Left lobe of liver (tissue), 2 donors: ENCODE results near the gene SLC5A1. TPM values are rescaled to one million over a fixed set of nuclear protein-coding genes. Genes with fewer than 3 reads are reported as not detected.
A peak's percentile ranks its signal among the peaks of the same experiment; 100 is the strongest.
"Not testable (repeated sequence)": the region's sequence is repeated elsewhere in the genome, so short reads cannot be mapped to it uniquely, and the experiment has no call there.

Experiments
- ATAC-seq: fragments of 200-7000 bp; cut with Tn5 transposase; one replicate; pipeline ENCODE4 v1.9.1; 2020; ENCODE audit warnings: mild to moderate bottlenecking, moderate library complexity
- DNase-seq: peaks from one replicate; pipeline ENCODE4 v3.0.0-alpha.2; 2020; ENCODE audit warnings: low spot score
- total RNA-seq: library from RNA; stranded (reverse); gene quantifications from one replicate; pipeline ENCODE4 v1.2.1, GENCODE V29; 2021
- donor health status: DM: no; HTN: no; CAD: no; lungs with moderate emphysema.
- donor health status: DM: no; HTN: yes; CAD: no.

Gene SLC5A1
- total RNA-seq, 1 donor from 2014 or later = 1.9 TPM

DNA sequence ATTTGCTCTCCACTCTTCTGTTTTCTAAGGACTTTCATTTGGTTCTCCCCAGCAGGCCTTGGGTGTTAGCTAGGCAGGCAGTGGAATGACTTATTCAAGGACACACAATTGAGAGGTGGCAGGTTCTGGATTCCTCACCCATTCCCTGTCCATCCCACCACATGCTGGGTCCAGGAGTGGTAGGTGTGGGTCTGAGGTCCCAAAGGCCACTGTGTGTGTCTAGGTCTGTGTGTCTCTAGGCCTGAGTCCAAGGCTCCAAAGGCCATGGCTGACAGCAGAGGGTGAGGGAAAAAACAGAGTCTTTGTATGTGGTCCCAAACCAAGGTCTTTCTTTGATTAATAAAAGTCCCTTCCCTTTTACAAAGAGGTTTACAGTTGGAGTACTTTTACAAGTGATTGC lies 40.8 kb downstream of the SLC5A1 start:
- peak; percentile 72 for ATAC-seq
- DNase-seq = peak; percentile 63

DNA sequence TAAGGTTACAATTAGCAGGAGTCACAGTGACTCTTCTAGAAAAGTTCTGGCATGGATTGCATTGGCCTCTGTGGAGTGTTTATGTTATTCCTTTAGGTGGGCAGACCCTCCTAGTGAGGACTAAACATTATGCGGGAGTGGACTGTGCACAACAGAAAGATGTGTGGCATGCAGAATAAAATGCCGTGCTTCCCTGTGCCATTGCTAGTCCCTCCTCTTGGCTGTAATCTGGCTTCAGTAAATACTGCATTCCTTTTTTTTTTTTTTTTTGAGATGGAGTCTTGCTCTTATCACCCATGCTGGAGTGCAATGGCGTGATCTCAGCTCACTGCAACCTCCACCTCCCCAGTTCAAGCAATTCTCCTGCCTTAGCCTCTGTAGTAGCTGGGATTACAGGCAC lies 45.0 kb downstream of the SLC5A1 start:
- DNase-seq (no peak), ATAC-seq (no peak)

DNA sequence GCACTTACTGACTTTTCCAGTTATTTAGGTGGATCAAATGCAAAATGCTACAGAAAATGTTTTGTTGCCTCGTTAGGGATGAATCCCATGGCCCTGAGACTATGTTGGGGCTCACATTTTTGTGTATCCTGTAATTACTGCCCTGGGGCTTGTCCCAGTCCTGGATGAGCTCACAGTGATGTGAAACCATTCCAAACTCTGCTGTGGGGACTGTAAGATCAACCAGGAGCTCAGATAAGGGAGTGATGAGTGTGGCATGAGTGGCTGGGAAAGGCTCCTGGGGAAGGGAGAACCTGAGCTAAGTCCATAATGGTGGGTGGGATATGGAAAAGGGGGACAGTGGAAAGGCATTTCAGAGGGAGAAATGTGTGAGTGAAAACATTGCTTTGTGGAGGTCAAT lies 54.0 kb downstream of the SLC5A1 start:
- ATAC-seq (no peak), DNase-seq (no peak)

DNA sequence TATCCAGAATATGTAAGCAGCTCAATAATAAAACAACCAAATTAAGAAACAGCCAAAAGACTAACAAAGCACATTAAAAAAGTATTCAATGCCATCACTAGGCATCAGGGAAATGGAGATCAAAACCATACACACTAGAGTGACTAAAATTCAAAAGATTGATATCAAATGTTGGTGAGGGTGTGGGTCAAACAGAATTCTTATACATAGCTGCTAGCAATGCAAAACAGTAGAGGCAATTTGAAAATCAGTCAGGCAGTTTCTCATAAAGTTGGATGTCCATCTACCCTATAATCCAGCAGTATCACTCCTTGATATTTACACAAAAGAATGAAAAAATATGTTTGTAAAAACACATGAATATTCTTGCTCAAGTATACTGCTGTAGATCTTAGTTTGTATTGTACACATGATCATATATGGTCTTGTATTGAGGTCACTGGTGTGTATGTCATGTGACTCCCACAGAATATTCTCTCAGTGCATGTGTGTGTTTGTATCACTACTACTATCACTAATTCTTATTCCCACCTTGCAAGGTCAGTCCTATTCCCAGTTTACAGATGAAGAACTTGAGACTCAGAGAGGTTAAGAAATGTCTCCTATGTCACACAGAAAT lies 54.9 kb downstream of the SLC5A1 start:
- DNase-seq (no peak), ATAC-seq (no peak)

DNA sequence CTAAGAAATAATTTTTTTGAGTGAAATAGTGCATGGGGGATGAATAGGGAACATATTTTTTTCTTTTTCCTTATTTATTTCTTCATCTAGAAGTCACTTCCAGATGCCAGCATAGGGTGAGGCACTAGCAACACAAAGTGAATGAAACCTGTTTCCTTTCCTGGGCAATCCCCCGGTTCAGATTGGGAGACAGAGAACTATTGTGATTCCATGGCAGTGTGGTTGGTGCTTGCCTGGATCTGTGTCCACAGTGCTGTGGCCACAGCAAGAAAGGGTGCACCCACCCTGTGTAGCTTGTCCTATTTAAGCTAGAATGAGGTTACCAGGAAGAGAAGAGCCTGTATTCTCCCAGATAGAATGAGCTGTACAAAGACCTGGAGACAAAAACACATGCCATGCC lies 57.6 kb downstream of the SLC5A1 start:
- ATAC-seq (no peak), DNase-seq (no peak)

DNA sequence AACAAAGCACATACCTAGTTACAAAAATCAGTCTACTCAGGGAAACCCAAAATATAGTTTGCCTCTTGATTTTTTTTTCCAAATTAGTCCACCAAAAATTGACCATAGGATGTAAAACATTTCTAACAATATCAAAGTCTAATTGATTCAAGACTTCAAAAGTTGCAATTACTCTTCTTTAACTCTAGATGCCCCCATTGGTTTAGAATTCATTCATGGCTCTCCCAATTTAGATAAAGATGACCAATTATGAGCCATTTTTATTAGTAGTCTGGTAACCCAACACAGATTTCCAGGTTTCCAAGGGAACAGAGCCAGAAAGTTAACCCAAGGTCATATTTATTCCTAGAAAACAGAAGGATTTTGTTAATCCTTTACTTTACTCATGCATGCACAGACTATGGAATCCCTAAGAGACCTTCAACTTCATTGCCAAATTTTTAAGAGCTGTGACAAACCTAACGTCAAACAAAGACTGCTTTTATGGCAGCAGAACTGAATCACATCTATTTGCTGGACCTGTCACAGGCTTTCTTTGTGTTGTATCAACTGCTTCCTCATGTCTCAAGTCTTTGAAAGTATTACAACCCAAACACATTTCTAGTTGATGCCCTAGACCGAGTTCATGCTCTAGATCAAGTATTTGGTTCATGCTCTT lies 60.7 kb downstream of the SLC5A1 start:
- DNase-seq (no peak), ATAC-seq (peak; percentile 44)

DNA sequence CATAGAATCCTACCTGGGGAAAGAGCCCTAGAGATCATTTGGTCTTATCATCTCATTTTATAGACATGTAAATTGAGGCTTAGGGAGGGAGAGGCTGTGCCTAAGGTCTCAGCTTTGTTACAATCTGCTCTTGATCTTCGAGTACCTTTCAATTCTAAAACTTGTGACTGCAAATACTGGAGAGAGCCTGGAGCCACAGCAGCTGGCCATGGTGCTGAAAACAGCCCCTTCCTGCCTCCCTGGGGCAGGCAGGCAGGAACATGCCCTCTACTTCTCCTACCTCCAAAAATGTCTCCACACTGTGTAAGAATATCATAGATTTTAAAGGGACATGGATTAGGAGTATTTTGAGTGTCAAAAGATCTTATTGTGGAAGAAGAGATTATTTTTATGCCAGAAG lies 63.9 kb downstream of the SLC5A1 start:
- DNase-seq (no peak), ATAC-seq (peak; percentile 52)

DNA sequence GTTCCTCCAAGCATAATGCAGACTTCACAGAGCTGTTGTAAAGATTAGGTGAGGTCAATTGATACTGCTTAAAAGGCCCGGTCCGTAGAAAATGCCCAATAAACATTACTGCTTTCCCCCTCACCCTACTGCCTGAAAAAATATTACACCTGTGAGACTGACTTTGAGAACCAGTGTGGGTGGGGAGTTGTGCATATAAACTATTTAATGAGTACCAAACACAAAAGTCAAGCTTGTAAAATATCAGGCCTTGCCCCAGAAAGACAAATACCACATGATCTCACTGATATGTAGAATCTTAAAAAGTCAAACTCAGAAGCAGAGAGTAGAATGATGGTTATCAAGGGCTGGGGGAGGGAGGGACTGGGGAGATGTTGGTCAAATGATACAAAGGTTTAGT lies 69.3 kb downstream of the SLC5A1 start:
- ATAC-seq (no peak), DNase-seq (no peak)

DNA sequence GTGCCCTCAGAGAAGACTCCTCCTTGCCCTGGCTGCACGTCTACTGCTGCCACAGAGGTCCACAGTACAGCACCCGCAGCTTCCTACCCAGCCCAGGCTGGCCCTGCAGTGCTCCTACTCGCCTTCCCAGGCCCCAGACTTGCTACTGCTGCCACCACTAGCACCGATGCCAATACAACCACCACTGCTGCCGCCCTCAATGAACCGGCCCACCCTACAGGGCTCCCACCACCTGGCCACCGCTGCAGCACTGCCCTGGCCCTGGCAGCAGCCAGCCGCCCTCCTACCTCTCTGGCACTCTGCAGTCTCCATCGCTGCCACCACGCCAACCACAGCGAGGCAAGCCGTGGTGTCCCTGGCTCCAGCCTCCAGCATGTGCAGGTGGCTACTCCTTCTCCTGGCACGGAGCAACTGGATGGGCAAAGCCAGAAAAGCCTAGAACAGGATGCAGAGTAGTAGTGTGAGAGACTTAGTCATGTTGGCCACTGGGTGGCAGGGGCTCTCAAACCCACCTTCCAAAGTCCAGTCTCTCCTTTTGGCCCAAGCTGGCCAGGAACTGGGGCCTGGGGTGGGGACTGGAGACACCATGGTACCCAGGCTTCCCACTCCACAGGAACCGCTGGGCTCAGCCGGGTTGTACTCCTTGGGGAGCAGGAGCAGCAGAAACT lies 76.6 kb downstream of the SLC5A1 start:
- DNase-seq (no peak), ATAC-seq (no peak)

DNA sequence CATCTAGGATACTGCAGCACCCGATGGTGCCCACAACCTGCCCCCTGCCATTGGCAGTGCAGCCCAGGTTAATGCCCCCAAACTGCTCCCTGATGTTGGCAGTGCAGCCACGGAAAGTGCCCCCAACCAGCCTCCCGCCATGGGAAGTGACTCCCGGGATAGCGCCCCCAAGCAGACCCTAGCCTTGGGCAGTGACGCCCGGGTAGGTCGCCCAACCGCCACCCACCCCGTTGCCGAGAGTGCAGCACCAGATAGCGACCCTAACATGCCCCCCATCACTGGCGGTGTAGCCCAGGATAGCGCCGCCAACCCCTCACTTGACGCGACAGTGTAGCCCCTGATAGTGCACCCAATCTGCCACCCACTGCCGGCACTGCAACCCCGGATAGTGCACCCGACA lies 77.5 kb downstream of the SLC5A1 start:
- ATAC-seq (no peak), DNase-seq (no peak)

DNA sequence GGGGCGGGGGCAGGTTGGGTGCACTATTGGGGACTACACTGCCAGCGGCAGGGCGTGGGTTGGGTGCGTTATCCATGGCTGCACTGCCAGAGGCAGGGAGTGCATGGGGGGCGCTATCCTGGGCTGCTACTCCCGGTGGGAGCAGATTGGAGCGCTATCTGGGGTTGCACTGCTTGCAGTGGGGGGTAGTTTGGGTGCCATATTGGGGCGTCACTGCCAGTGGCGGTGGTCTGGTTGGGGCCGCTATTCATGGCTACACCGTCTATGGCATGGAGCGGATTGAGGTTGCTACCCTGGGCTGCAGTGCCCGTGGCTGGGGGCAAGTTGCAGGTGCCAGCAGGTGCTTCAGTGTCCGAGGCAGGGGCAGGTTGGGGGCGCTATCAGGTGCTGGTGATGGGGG lies 79.8 kb downstream of the SLC5A1 start:
- DNase-seq (no peak), ATAC-seq (no peak)

DNA sequence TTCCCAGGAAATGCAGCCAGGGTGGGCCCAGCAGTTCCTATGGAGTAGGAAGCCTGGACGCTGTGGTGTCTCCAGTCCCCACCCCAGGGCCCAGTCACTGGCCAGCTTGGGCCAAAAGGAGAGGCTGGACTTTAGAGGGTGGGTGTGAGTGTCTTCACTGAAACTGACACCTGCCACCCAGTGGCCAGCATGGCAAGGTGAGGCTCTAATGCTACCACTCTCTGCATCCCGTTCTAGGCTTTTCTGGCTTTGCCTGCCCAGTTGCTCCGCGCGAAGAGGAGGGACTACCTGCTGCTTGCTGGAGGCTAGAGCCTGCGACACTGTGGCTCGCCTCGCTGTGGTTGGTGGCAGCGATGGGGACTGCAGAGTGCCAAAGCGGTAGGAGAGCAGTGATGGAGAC lies 80.6 kb downstream of the SLC5A1 start:
- no peak for DNase-seq
- ATAC-seq = peak; percentile 41

DNA sequence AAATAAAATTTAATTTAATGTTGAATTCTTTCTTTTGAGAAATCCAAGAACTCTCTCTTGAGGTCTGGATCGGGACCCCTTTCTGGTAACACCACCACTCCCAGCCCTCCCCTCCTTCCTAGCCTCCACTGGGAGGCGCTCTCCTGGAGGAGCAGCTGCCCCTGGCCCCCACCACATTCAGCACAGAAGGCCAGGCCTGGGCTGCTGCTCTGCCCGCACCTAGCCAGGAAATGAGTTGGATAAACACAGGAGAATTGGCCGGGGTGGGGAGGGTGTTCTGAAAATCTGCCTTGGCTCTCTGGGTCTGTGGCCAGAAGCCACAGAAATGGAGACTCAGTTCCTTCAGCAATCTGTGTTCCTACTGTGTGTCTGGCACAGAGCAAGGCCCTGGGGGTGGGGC lies 84.8 kb downstream of the SLC5A1 start:
- DNase-seq (no peak), ATAC-seq (no peak)

DNA sequence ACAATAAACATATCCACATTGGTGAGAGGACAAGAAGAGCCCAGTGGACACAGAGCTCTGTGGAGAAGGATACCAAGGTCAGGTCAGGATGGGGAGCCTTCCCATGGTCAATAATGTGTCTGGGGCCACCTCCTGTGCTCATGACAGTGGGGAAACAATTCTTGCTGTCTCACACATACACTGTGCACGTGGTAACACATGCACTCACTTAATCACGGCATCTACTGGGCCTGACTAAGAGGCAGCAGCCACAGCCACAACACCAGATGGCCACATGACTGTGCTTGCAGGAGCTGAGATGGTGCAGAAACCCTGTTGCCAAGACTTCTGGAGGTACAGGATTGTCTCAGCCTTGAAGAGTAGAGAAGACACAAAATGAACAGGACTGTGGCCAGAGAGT lies 87.4 kb downstream of the SLC5A1 start:
- no peak for DNase-seq
- ATAC-seq = no peak

DNA sequence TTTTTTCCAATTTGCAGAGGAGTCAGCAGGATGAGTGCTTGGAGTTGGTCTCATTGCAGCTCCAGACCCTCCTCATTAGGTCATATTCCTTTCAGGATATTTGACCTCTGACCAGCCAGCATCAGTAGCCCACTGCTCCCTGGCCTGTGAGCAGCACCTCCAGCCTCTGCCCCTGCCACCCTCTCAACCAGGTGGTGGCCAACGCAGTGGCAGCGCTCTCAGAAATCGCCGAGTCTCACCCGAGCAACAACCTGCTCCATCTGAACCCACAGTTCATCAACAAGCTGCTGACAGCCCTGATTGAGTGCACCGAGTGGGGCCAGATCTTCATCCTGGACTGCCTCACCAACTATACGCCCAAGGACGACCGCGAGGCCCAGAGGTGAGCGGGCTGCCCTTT lies 89.1 kb downstream of the SLC5A1 start:
- ATAC-seq (no peak), DNase-seq (no peak)

DNA sequence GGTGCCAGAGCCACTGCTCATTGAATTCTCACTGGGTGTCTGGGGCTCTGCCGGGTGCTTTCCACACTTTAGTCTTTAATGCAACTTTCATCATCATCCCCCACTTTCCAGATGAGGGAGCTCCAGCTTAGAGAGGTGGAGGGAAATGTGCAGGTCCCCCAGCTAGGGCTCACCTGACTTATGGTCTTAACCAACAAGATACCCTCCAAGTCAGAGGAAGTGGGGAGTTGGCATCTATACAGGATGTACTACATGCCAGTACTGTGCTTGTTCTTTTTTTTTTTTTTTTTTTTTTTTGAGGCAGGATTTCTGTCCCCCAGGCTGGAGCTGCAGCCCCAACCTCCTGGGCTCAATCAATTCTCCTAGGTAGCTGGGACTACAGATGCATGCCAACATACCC lies 89.7 kb downstream of the SLC5A1 start:
- DNase-seq (no peak), ATAC-seq (no peak)

DNA sequence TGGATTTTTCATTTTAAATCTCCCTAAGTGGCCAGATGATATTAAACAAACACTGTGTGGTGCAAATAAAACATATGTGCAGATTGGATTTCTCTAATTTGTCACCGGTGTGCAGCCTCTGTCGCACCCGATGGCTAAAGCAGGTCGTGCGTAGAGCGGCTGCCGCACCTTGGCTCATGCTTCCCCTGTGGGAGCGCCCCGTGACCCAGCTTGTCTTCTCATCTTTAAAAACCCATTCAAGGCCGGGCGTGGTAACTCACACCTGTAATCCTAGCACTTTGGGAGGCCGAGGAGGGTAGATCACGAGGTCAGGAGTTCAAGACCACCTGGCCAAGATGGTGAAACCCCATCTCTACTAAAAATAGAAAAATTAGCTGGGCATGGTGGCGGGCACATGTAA lies 91.7 kb downstream of the SLC5A1 start:
- not testable (repeated sequence) for ATAC-seq, DNase-seq

DNA sequence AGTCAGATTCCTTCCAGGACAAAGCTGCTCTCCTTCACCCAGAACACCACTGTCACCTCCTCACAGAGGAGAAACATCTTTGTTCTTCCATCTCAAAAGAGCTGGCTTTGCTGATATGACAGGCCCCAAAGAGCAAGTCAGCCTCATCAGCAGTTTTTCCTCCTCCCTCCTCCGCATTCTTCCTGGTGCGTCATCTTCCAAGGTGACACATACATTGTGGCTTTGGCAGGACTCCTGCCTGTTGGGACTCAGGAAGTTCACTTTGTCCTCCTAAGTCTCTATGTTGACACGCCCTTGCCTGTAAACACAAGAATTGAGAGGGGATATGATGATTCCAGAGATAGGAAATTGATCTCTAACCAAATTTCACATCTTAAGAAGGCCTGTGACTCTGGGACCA lies 92.9 kb downstream of the SLC5A1 start:
- not testable (repeated sequence) for DNase-seq, ATAC-seq

DNA sequence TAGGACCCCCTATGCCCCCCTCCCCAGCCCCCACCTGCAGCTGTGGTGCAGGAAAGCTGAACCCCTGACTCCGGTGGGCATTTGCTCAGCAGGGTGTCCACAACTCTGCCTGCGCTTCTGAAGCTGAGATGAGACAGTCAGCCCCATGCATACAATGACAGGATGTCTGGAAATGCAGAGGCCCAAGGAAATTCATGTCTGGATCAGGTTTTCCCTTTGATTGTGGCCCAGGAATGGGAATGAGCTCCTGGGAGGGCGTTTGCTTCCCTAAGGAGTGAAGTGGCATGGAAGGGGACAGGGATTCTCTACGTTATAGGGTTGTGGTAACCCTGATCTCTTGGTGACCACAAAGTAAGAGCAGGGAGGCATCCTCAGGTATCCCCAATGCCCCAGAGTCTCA lies 93.8 kb downstream of the SLC5A1 start:
- not testable (repeated sequence) for ATAC-seq, DNase-seq

DNA sequence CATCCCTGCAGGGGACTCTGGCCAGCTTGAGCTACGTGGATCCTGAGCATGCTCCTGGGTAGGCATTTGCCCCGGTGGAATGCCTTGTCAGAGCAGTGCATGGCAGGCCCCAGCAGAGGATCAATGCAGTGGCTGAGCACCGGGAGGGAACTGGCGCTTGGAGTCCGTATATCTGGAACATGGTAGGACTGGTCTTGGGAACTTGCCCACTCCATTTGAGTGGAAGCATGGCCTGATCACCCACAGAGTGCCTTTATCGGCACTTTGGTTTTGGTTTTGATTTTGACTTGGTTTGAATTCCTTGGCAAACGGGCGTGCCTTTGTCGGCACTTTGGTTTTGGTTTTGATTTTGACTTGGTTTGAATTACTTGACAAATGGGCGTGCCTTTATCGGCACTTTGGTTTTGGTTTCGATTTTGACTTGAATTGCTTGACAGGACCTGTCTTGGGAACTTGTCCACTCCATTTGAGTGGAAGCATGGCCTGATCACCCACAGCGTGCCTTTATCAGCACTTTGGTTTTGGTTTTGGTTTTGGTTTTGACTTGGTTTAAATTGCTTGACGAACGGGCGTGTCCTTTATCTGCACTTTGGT lies 94.8 kb downstream of the SLC5A1 start:
- DNase-seq = peak; percentile 63
- peak; percentile 82 for ATAC-seq

DNA sequence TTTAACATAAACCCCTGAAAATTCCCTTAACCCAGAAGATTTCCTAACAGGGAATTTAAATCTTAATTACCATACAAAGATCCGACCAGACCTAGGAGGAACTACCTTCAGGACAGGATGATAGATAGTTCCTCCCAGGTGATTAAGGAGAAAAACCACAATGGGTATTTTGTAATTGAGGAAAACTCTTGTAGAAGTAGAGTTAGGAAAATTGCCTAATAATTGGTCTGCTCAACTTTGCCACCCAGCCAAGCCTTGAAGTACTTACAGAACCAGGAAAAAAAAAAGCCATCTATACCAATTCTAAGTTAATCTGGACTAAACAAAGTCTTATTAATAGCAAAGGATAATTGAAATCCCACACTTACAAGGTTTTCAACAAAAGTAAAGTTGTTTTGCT lies 95.5 kb downstream of the SLC5A1 start:
- not testable (repeated sequence) for DNase-seq, ATAC-seq

DNA sequence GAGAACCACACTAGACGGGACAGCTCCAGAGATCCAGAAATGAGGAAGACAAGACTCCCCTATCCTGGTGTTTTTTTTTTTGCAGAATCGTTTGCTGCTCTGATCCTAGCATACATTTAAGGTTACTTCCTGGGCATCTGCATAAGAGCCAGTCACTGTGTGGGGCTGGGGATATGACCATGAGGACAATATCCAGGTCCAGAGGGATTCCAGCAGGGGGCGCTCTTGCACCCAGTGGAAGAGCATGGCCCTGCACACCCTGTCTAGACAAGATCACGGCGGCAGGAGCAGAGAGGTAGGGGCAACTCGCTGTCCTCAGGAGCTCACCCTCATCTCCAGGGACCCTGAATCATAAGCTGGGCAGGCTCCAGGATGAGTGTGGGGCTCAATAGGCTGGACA lies 97.6 kb downstream of the SLC5A1 start:
- peak; percentile 76 for ATAC-seq

More for the DNA sequence above, 97.6 kb downstream of the SLC5A1 start:
- not testable (repeated sequence) for DNase-seq
